ENCODE measurements around the gene TSBP1.

The TSBP1 gene

GRCh38 chr6:32386040-32386439 lies 14.3 kb upstream of the TSBP1 start:
- DNase-seq (ENCODE audit: low read depth in 1 of 2, low spot score in 1 of 2) = no peak
- Histone ChIP-seq H3K4me3 (replicated peaks; ENCODE audit: insufficient read depth, low read length) (no peak overlapping the region), H3K27ac (replicated peaks) (no peak overlapping the region), H3K27me3 (ENCODE audit: insufficient read depth, poor library complexity, severe bottlenecking) (no peaks in the 10 kb centered on the region)
- no peak for TF ChIP-seq GABPA (IDR thresholded peaks at IDR 0.05; ENCODE audit: low read depth)
- TF ChIP-seq REST (IDR thresholded peaks at IDR 0.05; ENCODE audit: insufficient replicate concordance, low read depth) = no peak
- TF ChIP-seq POLR2AphosphoS5 (IDR thresholded peaks at IDR 0.05; ENCODE audit: low read depth) = no peak
- TF ChIP-seq CTCF (IDR thresholded peaks at IDR 0.05; ENCODE audit: insufficient read depth, low read length) = no peak
- no peak for TF ChIP-seq SPI1 (IDR thresholded peaks at IDR 0.05; ENCODE audit: borderline replicate concordance, low read depth)

- no peak for TF ChIP-seq CTCF (IDR thresholded peaks at IDR 0.05; ENCODE audit: insufficient read depth, low read length)
- TF ChIP-seq GABPA (IDR thresholded peaks at IDR 0.05; ENCODE audit: low read depth) = no peak
- TF ChIP-seq POLR2AphosphoS5 (IDR thresholded peaks at IDR 0.05; ENCODE audit: low read depth) = no peak
- TF ChIP-seq SPI1 (IDR thresholded peaks at IDR 0.05; ENCODE audit: borderline replicate concordance, low read depth) = no peak
- no peak for TF ChIP-seq REST (IDR thresholded peaks at IDR 0.05; ENCODE audit: insufficient replicate concordance, low read depth)
- DNase-seq (ENCODE audit: low read depth in 1 of 2, low spot score in 1 of 2) = no peak
- Histone ChIP-seq H3K27ac (replicated peaks) (no peak overlapping the region), H3K27me3 (ENCODE audit: insufficient read depth, poor library complexity, severe bottlenecking) (peaks cover 3% of the 10 kb centered on the region), H3K4me3 (replicated peaks; ENCODE audit: insufficient read depth, low read length) (no peak overlapping the region)
Measured at GRCh38 chr6:32382757-32383420, 11.2 kb upstream of the TSBP1 start.

GRCh38 chr6:32379545-32379944 lies 7.8 kb upstream of the TSBP1 start:
- TF ChIP-seq POLR2AphosphoS5 (IDR thresholded peaks at IDR 0.05; ENCODE audit: low read depth) = no peak
- no peak for TF ChIP-seq REST (IDR thresholded peaks at IDR 0.05; ENCODE audit: insufficient replicate concordance, low read depth)
- no peak for TF ChIP-seq SPI1 (IDR thresholded peaks at IDR 0.05; ENCODE audit: borderline replicate concordance, low read depth)
- no peak for TF ChIP-seq GABPA (IDR thresholded peaks at IDR 0.05; ENCODE audit: low read depth)
- TF ChIP-seq CTCF (IDR thresholded peaks at IDR 0.05; ENCODE audit: insufficient read depth, low read length) = no peak
- H3K4me3 ChIP-seq (replicated peaks; ENCODE audit: insufficient read depth, low read length) = no peak overlapping the region
- H3K27ac ChIP-seq (replicated peaks) = no peak overlapping the region
- peaks cover 6% of the 10 kb centered on the region for H3K27me3 ChIP-seq (ENCODE audit: insufficient read depth, poor library complexity, severe bottlenecking)
- no peak for DNase-seq (ENCODE audit: low read depth in 1 of 2, low spot score in 1 of 2)
